A375 (cell line): ENCODE data around the gene LY9. TPM values are rescaled to one million over a fixed set of nuclear protein-coding genes. Genes with fewer than 3 reads are reported as not detected.

Experiments
- total RNA-seq: library from RNA; depleted of rRNA; stranded (reverse); fragments of >200 nt; shearing (Covaris generic); gene quantifications from 2 replicates; pipeline ENCODE4 v1.2.3, GENCODE V29; 2014; rRNA removed

LY9 gene, protein sequence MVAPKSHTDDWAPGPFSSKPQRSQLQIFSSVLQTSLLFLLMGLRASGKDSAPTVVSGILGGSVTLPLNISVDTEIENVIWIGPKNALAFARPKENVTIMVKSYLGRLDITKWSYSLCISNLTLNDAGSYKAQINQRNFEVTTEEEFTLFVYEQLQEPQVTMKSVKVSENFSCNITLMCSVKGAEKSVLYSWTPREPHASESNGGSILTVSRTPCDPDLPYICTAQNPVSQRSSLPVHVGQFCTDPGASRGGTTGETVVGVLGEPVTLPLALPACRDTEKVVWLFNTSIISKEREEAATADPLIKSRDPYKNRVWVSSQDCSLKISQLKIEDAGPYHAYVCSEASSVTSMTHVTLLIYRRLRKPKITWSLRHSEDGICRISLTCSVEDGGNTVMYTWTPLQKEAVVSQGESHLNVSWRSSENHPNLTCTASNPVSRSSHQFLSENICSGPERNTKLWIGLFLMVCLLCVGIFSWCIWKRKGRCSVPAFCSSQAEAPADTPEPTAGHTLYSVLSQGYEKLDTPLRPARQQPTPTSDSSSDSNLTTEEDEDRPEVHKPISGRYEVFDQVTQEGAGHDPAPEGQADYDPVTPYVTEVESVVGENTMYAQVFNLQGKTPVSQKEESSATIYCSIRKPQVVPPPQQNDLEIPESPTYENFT
- total RNA-seq: not detected in 2 replicates

DNA sequence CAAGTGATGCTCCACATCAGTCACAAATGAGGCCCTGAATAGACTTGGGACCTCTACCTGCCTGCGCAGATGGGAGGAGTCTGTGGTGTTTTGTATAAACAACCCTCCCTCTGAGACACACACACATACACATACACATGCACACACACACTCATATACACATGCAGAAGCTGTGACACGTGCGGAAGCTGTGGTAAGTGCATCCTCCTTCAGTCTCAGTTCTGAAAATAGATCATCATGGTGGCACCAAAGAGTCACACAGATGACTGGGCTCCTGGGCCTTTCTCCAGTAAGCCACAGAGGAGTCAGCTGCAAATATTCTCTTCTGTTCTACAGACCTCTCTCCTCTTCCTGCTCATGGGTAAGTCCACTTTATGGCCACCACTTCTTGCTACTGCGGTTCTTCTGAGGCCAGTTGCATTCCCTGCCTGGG, at the start of gene LY9:
TSS of gene LY9 (plus strand) at position 224 of the 433 bp plus-strand sequence. CDS start at position 238, 14 bp downstream.

DNA sequence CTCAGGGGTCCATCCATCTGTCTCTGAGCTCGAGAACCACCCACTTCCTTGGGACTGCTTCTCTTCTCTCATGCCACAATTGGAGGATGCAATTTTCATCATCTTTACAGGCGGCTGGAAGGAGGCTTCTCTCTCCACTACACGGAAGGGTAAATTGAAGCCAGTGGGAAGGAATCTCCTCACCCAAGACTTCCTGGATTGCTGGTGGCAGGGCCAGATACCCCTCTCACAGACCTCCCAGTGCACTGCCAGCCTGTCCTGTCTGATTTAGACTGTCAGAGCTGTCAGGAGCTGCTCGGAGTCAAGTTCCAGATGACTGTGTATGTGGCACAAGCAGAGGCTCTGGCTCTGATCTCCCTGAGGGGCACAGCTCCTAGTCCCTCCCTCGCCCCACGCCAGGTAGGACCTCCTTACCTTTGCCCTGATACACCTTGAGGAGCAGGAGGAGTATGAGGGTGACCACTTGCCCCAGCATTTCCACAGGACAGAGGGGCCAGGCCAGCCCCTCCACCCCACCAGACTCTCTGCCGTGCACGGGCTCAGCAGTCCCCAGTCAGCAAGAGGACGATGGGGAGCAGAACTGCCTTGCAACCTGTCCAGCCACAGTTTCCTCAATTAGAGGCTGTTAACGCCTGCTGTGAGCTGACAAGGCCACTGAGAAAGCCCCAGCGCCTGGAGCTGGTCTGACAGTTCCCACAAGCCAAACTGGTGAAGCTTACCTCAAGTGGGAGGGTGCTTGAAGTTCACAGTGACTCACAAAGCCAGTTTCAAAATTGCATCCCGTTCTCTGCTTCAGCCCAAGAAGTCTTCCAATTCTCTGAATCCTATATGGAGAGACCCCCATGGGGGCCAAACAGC, 66.5 kb downstream of the LY9 start, which contains the start of gene CD244:
TSS of gene CD244 (minus strand) at position 685 of the 858 bp plus-strand sequence. CDS start at position 475, 210 bp downstream.

Other genes starting within 250 kb of the LY9 start
- not detected in 2 replicates for gene CD84, start 216.7 kb upstream of the LY9 start, total RNA-seq
- not detected in 2 replicates for gene SLAMF1, start 149.1 kb upstream of the LY9 start, total RNA-seq
- not detected in 2 replicates for gene CD48, start 84.4 kb upstream of the LY9 start, total RNA-seq
- gene SLAMF7, start 56.9 kb upstream of the LY9 start, total RNA-seq: 1.8 and 3.2 TPM in 2 replicates
- not detected in 2 replicates for gene CD244, start 66.7 kb downstream of the LY9 start, total RNA-seq
- not detected in 2 replicates for gene ITLN1, start 89.0 kb downstream of the LY9 start, total RNA-seq
- gene ITLN2, start 158.6 kb downstream of the LY9 start, total RNA-seq: 0.15 TPM in 1 of 2 replicates, not detected in the other
- 4.0 and 5.7 TPM in 2 replicates for gene F11R, start 225.0 kb downstream of the LY9 start, total RNA-seq
- 0.83 TPM in 1 of 2 replicates, not detected in the other for gene TSTD1, start 242.8 kb downstream of the LY9 start, total RNA-seq
- 80.3 and 97.9 TPM in 2 replicates for gene USF1, start 249.8 kb downstream of the LY9 start, total RNA-seq